SK-N-SH (cell line): ENCODE data around the gene POU3F1.

Source experiments
- CTCF ChIP-seq: fragments of 200-600 bp; sonication (generic); IDR thresholded peaks from 2 replicates; pipeline ENCODE4 v1.6.1; 2017; ENCODE audit warnings: antibody characterized with exemption, mild to moderate bottlenecking, moderate library complexity
- FOXM1 ChIP-seq: IDR thresholded peaks from 2 replicates; pipeline ENCODE4 v1.4.0; 2012; ENCODE audit warnings: low read depth, mild to moderate bottlenecking
- RFX5 ChIP-seq: IDR thresholded peaks from 2 replicates; pipeline ENCODE4 v1.6.1; 2012; ENCODE audit warnings: mild to moderate bottlenecking, improper control_type of control experiment, low read length

GRCh38 chr1:38055965-38056364, 9.4 kb upstream of the POU3F1 start:
- no peak for TF ChIP-seq RFX5
- TF ChIP-seq CTCF = no peak
- TF ChIP-seq FOXM1 = no peak
